ENCODE measurements around the gene TMEM123. TPM values are rescaled to one million over a fixed set of nuclear protein-coding genes. Genes with fewer than 3 reads are reported as not detected.

Gene TMEM123
- total and polyA plus RNA-seq, 2 donors (not counting 1 experiment from before 2014, with no cell fraction given), result 36.7 to 422 TPM

GRCh38 chr11:102493524-102493923 lies 41.0 kb upstream of the TMEM123 start:
- Mint-ChIP-seq H3K27ac (no peak overlapping the region), H3K4me3 (no peak overlapping the region), H3K4me1 (peaks cover 16% of the 10 kb centered on the region), H3K27me3 (no peaks in the 10 kb centered on the region), H3K9me3 (ENCODE audit: insufficient read depth) (no peaks in the 10 kb centered on the region)
- Histone ChIP-seq H3K27ac (ENCODE audit: low read length in 2 of 2) (no peak overlapping the region), H3K36me3 (replicated peaks in 1 of 2; ENCODE audit: control extremely low read depth in 1 of 2, control insufficient read depth in 1 of 2, extremely low read depth in 1 of 2, insufficient read depth in 2 of 2, low read length in 1 of 2) (no peaks in the 10 kb centered on the region), H3K4me1 (ENCODE audit: control insufficient read depth in 2 of 2, insufficient read depth in 2 of 2, low read length in 2 of 2) (peaks cover 0 to 7% of the 10 kb centered on the region in 2 donors), H3K9me3 (ENCODE audit: control extremely low read depth in 1 of 3, control insufficient read depth in 2 of 3, insufficient read depth in 1 of 3, low read length in 2 of 3) (no peaks in the 10 kb centered on the region), H3K79me2 (ENCODE audit: control insufficient read depth, insufficient read depth, low read length) (no peaks in the 10 kb centered on the region), H2AFZ (ENCODE audit: insufficient read depth, low read depth, low read length, poor library complexity, severe bottlenecking) (no peak overlapping the region), H3K9ac (ENCODE audit: low read length) (no peak overlapping the region), H3K27me3 (replicated peaks in 1 of 4; ENCODE audit: control extremely low read depth in 1 of 4, control insufficient read depth in 3 of 4, insufficient read depth in 4 of 4, low read length in 3 of 4) (no peaks in the 10 kb centered on the region), H3K4me2 (replicated peaks; ENCODE audit: low read depth, low read length, poor library complexity, severe bottlenecking) (no peak overlapping the region), H4K20me1 (ENCODE audit: control insufficient read depth, insufficient read depth, low read length, poor library complexity, severe bottlenecking) (no peaks in the 10 kb centered on the region), H3K4me3 (ENCODE audit: control extremely low read depth in 1 of 5, extremely low read depth in 1 of 5, insufficient read depth in 1 of 5, low read depth in 2 of 5, low read length in 4 of 5) (no peak overlapping the region)
- DNase-seq, result no peak
- ChIA-PET CTCF (interaction anchor here (0.6 to 2.3 kb wide), 15 partner anchors 14 to 206 kb away, joined by 3 to 21 read pairs (median 4); no protein-coding TSS in a partner anchor), POLR2A (no interaction called here)
- TF ChIP-seq CTCF (IDR thresholded peaks at IDR 0.05) (no peak), EZH2 (IDR thresholded peaks at IDR 0.05; ENCODE audit: borderline replicate concordance, insufficient read depth, low read depth, low read length, poor library complexity, severe bottlenecking) (no peak)
- no peak for ATAC-seq (ENCODE audit: low read depth)
- intact Hi-C loops (cut with micrococcal nuclease), result no loop called here
- no CpG with 5 or more reads among the region's 5 CpGs for WGBS (ENCODE audit: insufficient coverage)

- POLR2A ChIA-PET, result no interaction called here
Observed at GRCh38 chr11:102491969-102492368, 39.4 kb upstream of the TMEM123 start.

More at GRCh38 chr11:102491969-102492368, 39.4 kb upstream of the TMEM123 start:
- Histone ChIP-seq H4K20me1 (ENCODE audit: control insufficient read depth, insufficient read depth, low read length, poor library complexity, severe bottlenecking) (no peaks in the 10 kb centered on the region), H3K27ac (ENCODE audit: low read length in 2 of 2) (no peak overlapping the region), H3K79me2 (ENCODE audit: control insufficient read depth, insufficient read depth, low read length) (no peaks in the 10 kb centered on the region), H2AFZ (ENCODE audit: insufficient read depth, low read depth, low read length, poor library complexity, severe bottlenecking) (no peak overlapping the region), H3K9ac (ENCODE audit: low read length) (no peak overlapping the region), H3K36me3 (replicated peaks in 1 of 2; ENCODE audit: control extremely low read depth in 1 of 2, control insufficient read depth in 1 of 2, extremely low read depth in 1 of 2, insufficient read depth in 2 of 2, low read length in 1 of 2) (no peaks in the 10 kb centered on the region), H3K4me1 (ENCODE audit: control insufficient read depth in 2 of 2, insufficient read depth in 2 of 2, low read length in 2 of 2) (peaks cover 0 to 7% of the 10 kb centered on the region in 2 donors), H3K27me3 (replicated peaks in 1 of 4; ENCODE audit: control extremely low read depth in 1 of 4, control insufficient read depth in 3 of 4, insufficient read depth in 4 of 4, low read length in 3 of 4) (no peaks in the 10 kb centered on the region), H3K4me2 (replicated peaks; ENCODE audit: low read depth, low read length, poor library complexity, severe bottlenecking) (no peak overlapping the region), H3K4me3 (ENCODE audit: control extremely low read depth in 1 of 5, extremely low read depth in 1 of 5, insufficient read depth in 1 of 5, low read depth in 2 of 5, low read length in 4 of 5) (no peak overlapping the region), H3K9me3 (ENCODE audit: control extremely low read depth in 1 of 3, control insufficient read depth in 2 of 3, insufficient read depth in 1 of 3, low read length in 2 of 3) (no peaks in the 10 kb centered on the region)
- Mint-ChIP-seq H3K27ac (no peak overlapping the region), H3K9me3 (ENCODE audit: insufficient read depth) (no peaks in the 10 kb centered on the region), H3K4me3 (no peak overlapping the region), H3K27me3 (no peaks in the 10 kb centered on the region), H3K4me1 (peaks cover 16% of the 10 kb centered on the region)
- ATAC-seq (ENCODE audit: low read depth) (no peak), DNase-seq (no peak)
- intact Hi-C loops (cut with micrococcal nuclease), result no loop called here
- WGBS (ENCODE audit: insufficient coverage), result no CpG with 5 or more reads among the region's 2 CpGs
- CTCF ChIA-PET, result interaction anchor here (0.9 to 2.3 kb wide), 7 partner anchors 15 to 202 kb away, joined by 3 to 21 read pairs (median 7); no protein-coding TSS in a partner anchor
- TF ChIP-seq CTCF (IDR thresholded peaks at IDR 0.05) (no peak), EZH2 (IDR thresholded peaks at IDR 0.05; ENCODE audit: borderline replicate concordance, insufficient read depth, low read depth, low read length, poor library complexity, severe bottlenecking) (no peak)

Measured in B cell (primary cell).